ENCODE data around the gene RASAL2. TPM values are rescaled to one million over a fixed set of nuclear protein-coding genes. Genes with fewer than 3 reads are reported as not detected.

RASAL2 gene
- total RNA-seq, 1 donor from 2014 or later, result 44.2 TPM

- Mint-ChIP-seq H3K27ac (ENCODE audit: unreplicated experiment) (no peak overlapping the region), H3K4me1 (ENCODE audit: low read depth, unreplicated experiment) (peaks cover 2% of the 10 kb centered on the region), H3K36me3 (ENCODE audit: low read depth, unreplicated experiment) (peaks cover 6% of the 10 kb centered on the region), H3K4me3 (ENCODE audit: unreplicated experiment) (no peak overlapping the region), H3K9me3 (ENCODE audit: unreplicated experiment) (no peaks in the 10 kb centered on the region), H3K27me3 (ENCODE audit: low read depth, unreplicated experiment) (no peaks in the 10 kb centered on the region)
- no peak for FAIRE-seq
- no peak overlapping the region for H3K4me2 ChIP-seq (ENCODE audit: low read length)
- TF ChIP-seq EZH2 (IDR thresholded peaks at IDR 0.05; ENCODE audit: insufficient read depth, low read length), result no peak
- no peak for TF ChIP-seq CTCF (IDR thresholded peaks at IDR 0.05; ENCODE audit: insufficient read depth, low read depth, low read length)
- H3K9ac ChIP-seq (ENCODE audit: low read length), result no peak overlapping the region
- peaks cover 14% of the 10 kb centered on the region for H4K20me1 ChIP-seq (ENCODE audit: insufficient read depth, low read length)
- no peaks in the 10 kb centered on the region for H3K36me3 ChIP-seq (ENCODE audit: insufficient read depth, low read length)
- H2AFZ ChIP-seq (ENCODE audit: low read depth, low read length), result no peak overlapping the region
- H3K27me3 ChIP-seq (ENCODE audit: insufficient read depth, low read length), result no peaks in the 10 kb centered on the region
- H3K9me3 ChIP-seq (ENCODE audit: insufficient read depth, low read depth, low read length), result no peaks in the 10 kb centered on the region
- H3K4me3 ChIP-seq (ENCODE audit: insufficient read depth, low read depth, low read length), result no peak overlapping the region
- no peak overlapping the region for H3K27ac ChIP-seq (ENCODE audit: low read depth, low read length)
- peaks cover 73% of the 10 kb centered on the region for H3K79me2 ChIP-seq (ENCODE audit: insufficient read depth, low read length)
- DNase-seq (ENCODE audit: low read depth), result no peak
- no peaks in the 10 kb centered on the region for H3K4me1 ChIP-seq (ENCODE audit: insufficient read depth, low read length)
Measured at GRCh38 chr1:178183796-178184195, 89.9 kb downstream of the RASAL2 start.

DNA sequence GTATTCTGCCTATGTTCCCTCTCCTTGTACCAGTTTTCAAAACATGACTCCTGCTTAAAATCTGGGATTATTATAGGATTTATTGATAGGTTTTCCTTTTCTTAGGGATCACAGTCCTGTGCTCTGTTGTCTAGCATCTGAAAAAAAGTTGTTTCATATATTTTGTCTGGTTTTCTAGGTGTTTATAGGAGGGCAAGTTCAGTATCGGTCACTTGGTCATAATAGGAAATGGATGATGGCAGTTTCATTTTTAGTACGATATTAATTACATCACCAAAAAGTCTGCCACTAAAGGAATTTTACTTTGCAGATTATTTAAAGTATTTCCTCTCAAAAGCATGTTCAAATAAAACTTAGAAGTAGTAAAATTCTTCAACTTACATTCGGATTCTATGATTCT is 94.4 kb downstream of the RASAL2 start:
- H3K79me2 ChIP-seq (ENCODE audit: insufficient read depth, low read length), result peaks cover 78% of the 10 kb centered on the region
- H3K4me3 Mint-ChIP-seq (ENCODE audit: unreplicated experiment), result no peak overlapping the region
- H4K20me1 ChIP-seq (ENCODE audit: insufficient read depth, low read length), result peaks cover 9% of the 10 kb centered on the region
- no peaks in the 10 kb centered on the region for H3K9me3 ChIP-seq (ENCODE audit: insufficient read depth, low read depth, low read length)
- no peak overlapping the region for H3K4me2 ChIP-seq (ENCODE audit: low read length)
- H3K36me3 ChIP-seq (ENCODE audit: insufficient read depth, low read length), result no peaks in the 10 kb centered on the region
- H3K4me3 ChIP-seq (ENCODE audit: insufficient read depth, low read depth, low read length), result no peak overlapping the region
- H3K9me3 Mint-ChIP-seq (ENCODE audit: unreplicated experiment), result no peaks in the 10 kb centered on the region
- peaks cover 6% of the 10 kb centered on the region for H3K36me3 Mint-ChIP-seq (ENCODE audit: low read depth, unreplicated experiment)
- no peak for DNase-seq (ENCODE audit: low read depth)
- H3K4me1 Mint-ChIP-seq (ENCODE audit: low read depth, unreplicated experiment), result peaks cover 36% of the 10 kb centered on the region
- H3K27ac Mint-ChIP-seq (ENCODE audit: unreplicated experiment), result no peak overlapping the region
- no peak overlapping the region for H2AFZ ChIP-seq (ENCODE audit: low read depth, low read length)
- peaks cover 8% of the 10 kb centered on the region for H3K4me1 ChIP-seq (ENCODE audit: insufficient read depth, low read length)
- no peak for FAIRE-seq
- no peaks in the 10 kb centered on the region for H3K27me3 ChIP-seq (ENCODE audit: insufficient read depth, low read length)
- H3K27ac ChIP-seq (ENCODE audit: low read depth, low read length), result no peak overlapping the region
- TF ChIP-seq CTCF (IDR thresholded peaks at IDR 0.05; ENCODE audit: insufficient read depth, low read depth, low read length), result no peak
- TF ChIP-seq EZH2 (IDR thresholded peaks at IDR 0.05; ENCODE audit: insufficient read depth, low read length), result no peak
- no peak overlapping the region for H3K9ac ChIP-seq (ENCODE audit: low read length)
- H3K27me3 Mint-ChIP-seq (ENCODE audit: low read depth, unreplicated experiment), result no peaks in the 10 kb centered on the region

GRCh38 chr1:178189814-178190213 is 95.9 kb downstream of the RASAL2 start:
- Mint-ChIP-seq H3K4me3 (ENCODE audit: unreplicated experiment) (no peak overlapping the region), H3K27ac (ENCODE audit: unreplicated experiment) (no peak overlapping the region), H3K4me1 (ENCODE audit: low read depth, unreplicated experiment) (peaks cover 42% of the 10 kb centered on the region), H3K9me3 (ENCODE audit: unreplicated experiment) (no peaks in the 10 kb centered on the region), H3K27me3 (ENCODE audit: low read depth, unreplicated experiment) (no peaks in the 10 kb centered on the region), H3K36me3 (ENCODE audit: low read depth, unreplicated experiment) (no peaks in the 10 kb centered on the region)
- no peak overlapping the region for H3K4me2 ChIP-seq (ENCODE audit: low read length)
- peaks cover 8% of the 10 kb centered on the region for H3K4me1 ChIP-seq (ENCODE audit: insufficient read depth, low read length)
- no peak for TF ChIP-seq EZH2 (IDR thresholded peaks at IDR 0.05; ENCODE audit: insufficient read depth, low read length)
- peak; percentile 2 for TF ChIP-seq CTCF (IDR thresholded peaks at IDR 0.05; ENCODE audit: insufficient read depth, low read depth, low read length)
- peaks cover 6% of the 10 kb centered on the region for H4K20me1 ChIP-seq (ENCODE audit: insufficient read depth, low read length)
- no peaks in the 10 kb centered on the region for H3K36me3 ChIP-seq (ENCODE audit: insufficient read depth, low read length)
- FAIRE-seq (no peak), DNase-seq (ENCODE audit: low read depth) (no peak)
- H2AFZ ChIP-seq (ENCODE audit: low read depth, low read length), result no peak overlapping the region
- H3K27me3 ChIP-seq (ENCODE audit: insufficient read depth, low read length), result no peaks in the 10 kb centered on the region
- no peak overlapping the region for H3K4me3 ChIP-seq (ENCODE audit: insufficient read depth, low read depth, low read length)
- peaks cover 79% of the 10 kb centered on the region for H3K79me2 ChIP-seq (ENCODE audit: insufficient read depth, low read length)
- H3K27ac ChIP-seq (ENCODE audit: low read depth, low read length), result no peak overlapping the region
- no peak overlapping the region for H3K9ac ChIP-seq (ENCODE audit: low read length)
- H3K9me3 ChIP-seq (ENCODE audit: insufficient read depth, low read depth, low read length), result no peaks in the 10 kb centered on the region
